Activated gamma-delta T cell treated with anti-CD3 and anti-CD28 coated beads, Interleukin-2, amount 50 U/mL, for 16 hours (primary cell): Measurements from ENCODE around the gene MAP3K2.
"Not testable (repeated sequence)": the region's sequence is repeated elsewhere in the genome, so short reads cannot be mapped to it uniquely, and the experiment has no call there.

ENCODE experiments used
- DNase-seq: peaks from one replicate; pipeline ENCODE4 v3.0.0-alpha.2; 2020; ENCODE audit warnings: low read depth

The MAP3K2 gene

DNA sequence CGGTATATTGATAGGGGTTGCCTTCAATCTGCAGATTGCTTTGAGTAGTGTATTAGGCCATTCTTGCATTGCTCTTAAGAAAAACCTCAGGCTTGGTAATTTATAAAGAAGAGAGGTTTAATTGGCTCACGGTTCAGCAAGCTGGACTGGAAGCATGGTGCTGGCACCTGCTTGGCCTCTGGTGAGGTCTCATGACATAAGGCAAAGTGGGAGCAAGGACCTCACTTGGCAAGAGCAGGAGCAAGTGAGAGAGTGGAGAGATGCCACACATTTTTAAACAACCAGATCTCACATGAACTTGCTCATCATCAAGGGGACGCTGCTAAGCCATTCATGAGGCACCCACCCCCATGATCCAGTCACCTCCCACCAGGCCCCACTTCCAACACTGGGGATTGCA, 4.9 kb downstream of the MAP3K2 start:
- no peak for DNase-seq

DNA sequence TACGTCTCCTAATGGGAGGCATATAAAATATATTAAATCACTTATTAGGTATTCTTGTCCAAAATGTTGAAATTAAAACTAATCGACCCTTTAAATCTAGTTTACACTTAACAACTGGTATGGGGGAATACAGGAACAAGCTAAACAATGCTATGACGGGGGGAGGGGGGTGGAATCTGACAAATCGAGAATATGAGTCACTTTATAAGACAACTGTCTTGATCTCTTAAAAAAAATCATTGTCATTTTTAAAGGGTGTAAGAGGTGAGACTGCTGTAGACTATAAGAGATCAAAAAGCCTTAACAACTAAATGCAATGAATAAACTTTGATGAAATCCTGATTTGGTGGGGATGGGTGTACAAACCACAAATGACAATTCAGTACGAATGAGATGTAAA, 6.0 kb downstream of the MAP3K2 start:
- no peak for DNase-seq

DNA sequence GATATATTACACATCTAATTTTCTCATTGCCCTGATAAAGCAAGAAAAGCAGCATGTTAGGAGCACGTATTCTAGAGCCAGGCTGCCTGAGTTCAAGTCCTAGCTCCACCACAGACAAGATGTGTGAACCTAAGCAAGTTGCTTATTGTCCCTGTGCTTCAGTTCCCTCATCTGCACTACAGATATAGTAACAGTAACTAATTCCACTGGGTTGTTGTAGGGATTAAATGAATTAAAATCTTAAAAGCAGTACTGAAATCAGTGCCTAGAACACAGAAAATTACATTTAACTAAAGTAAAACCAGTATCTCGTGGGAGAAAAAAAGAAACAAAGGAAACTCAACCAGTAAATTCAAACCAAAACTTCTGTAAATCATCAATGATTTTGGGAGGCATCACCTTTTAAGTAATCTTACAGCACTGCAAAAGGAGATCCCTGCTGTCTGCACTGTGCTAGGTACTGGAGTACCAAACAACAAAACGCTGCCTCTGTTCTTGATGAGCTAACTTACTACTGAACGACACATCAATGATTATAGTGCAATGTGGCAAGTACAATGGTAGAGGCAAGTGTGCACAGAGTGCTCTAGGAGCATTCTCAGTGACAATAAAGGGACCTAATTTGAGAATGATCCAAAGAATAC, 7.9 kb downstream of the MAP3K2 start:
- DNase-seq, result no peak

DNA sequence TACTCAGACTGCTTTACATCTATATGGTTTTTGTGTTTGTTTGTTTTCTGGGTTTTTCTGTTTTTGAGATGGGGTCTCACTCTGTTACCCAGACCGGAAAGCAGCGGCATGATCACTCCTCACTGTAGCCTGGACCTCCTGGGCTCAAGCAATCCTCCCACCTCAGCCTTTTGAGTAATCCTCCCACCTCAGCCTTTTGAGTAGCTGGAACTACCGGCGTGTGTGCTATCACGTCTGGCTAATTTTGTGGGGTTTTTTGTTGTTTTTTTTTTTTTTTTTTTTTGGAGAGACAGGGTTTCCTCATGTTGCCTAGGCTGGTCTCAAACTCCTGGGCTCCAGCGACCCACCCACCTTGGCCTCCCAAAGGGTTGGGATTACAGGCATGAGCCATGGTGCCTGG, 9.1 kb downstream of the MAP3K2 start:
- no peak for DNase-seq

DNA sequence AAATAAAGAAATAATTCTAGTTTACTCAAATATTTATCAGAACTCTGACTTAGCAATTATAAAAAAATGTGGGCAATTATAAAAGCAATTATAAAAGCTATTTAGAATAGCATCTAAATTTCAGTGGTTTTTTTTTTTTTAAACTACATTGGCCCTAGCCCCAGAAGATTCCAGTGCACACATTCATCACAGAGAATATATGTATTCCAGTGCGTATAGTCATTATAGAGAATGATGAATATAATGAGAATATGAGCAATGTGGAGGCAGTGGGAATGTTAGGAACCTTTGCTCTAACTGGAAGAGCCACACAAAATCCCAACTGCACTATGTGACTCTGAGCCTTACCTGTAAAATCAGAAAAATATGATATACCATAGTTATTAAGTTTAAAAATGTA, 10.5 kb downstream of the MAP3K2 start:
- DNase-seq, result no peak

DNA sequence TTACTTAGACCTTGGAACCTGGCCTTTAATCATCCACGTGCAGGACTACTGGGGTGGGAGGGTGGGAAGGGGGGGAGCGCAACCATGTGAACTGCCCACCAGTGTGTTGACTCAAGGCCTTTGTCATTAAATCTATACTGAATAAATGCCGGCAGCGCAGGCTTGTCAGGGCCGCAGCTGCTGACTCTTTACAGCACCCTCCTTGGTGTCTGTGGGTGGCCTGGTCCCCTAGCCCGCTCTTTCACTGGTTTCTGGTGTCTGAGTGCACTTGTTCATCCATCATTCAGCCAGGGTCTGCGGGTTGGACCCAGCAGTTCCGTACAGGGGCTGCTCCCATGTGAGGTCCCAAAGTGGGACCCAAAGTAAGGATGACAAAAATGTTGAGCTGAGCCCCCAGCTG, 11.5 kb downstream of the MAP3K2 start:
- DNase-seq, result no peak

DNA sequence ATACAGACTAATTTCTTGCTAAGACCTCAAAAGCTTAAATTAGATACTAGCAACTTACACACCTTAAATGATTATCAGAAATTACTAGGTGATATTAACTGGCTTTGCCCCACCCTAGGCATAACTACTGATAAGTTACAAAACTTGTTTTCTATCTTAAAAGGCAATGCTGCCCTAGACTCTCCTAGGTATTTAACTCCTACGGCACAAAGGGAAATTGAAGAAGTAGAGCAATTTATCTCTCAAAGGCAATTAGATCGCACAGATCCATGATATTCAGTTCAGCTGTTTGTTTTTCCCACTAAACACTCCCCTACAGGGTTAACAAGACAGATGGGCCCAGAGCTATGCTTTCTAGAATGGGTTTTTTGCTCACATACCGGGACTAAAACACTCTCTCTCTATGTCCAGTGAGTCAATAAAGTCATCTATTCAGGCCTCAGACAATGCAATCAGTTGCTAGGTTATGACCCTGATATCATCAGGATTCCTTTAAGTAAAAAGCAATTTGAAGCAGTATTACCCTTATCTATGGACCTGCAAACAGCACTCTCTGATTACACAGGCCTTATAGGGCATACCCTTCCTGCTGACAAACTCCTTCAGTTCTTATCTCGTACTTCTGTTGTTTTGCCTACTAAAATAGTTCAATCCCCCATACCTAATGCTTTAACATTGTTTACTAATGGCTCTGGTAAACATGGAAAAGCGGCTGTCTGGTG, 14.3 kb downstream of the MAP3K2 start:
- DNase-seq, result no peak

DNA sequence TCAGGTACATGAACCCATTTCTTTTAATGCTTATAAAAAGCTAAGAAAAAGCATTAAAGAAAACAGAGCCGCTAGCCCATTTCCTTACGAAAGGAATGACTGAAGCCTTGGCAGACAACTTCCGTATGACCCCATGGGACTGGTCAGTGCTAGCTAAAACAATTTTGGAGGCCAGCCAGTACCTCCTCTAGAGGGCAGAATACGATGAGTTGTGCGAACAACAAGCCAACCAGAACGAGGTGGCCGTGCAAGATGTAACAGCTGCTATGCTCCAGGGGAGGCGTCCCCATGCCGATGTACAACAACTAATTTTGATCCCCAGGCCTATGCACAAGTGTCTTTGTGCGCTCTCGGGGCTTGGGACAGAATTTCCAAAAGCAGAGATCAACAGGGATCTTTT, 16.7 kb downstream of the MAP3K2 start:
- DNase-seq, result no peak

DNA sequence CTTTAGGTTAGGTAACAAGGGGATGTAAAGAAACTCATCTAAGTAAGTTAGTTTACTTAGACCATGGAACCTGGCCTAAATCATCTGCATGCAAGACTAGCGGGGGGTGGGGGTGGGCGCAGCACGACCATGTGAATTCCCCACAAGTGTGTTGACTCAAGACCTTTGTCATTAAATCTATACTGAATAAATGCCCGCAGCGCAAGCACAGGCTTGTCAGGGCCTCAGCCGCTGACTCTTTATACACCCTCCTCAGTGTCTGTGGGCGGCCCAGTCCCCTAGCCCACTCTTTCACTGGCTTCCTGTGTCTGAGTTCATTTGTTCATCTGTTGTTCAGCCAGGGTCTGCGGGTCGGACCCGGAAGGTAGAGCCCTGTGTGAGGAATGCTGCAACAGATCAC, 17.8 kb downstream of the MAP3K2 start:
- no peak for DNase-seq

DNA sequence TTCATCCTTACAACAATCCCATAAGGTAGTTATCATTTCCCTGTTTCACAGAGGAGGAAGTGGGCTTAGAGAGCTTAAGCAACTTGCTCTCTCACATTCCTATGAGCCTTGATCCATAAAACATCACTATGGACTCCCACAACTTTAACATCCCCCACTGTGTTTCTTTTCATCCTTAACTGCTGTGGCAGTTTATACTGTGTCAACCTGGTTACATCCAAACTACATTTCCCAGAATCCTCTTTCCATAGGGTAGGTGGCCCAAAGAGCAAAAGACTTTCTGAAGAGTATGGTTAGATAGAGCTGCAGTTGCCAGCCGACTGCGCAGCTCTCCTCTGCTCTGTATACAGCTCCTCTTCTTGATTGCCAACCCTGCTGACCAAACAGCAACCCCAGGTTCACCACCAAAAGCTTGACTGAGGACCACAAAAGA, 22.5 kb downstream of the MAP3K2 start:
- no peak for DNase-seq

DNA sequence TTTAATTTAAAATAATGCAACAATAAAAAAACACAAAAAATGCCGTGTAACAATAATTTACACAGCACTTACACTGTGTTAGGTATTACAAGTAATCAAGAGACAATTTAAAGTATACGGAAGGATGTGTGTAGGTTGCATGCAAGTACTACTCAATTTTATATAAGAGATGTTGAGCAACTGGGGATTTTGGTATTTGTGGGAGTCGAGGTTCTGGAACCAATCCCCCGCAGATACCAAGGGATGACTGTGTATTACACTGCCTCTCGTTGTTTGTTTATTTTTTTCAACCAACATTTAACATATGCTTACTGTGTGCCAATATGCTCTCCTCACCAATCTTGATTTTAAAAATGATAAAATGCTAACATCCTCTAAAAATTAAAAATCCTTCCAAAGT, 24.8 kb downstream of the MAP3K2 start:
- no peak for DNase-seq

DNA sequence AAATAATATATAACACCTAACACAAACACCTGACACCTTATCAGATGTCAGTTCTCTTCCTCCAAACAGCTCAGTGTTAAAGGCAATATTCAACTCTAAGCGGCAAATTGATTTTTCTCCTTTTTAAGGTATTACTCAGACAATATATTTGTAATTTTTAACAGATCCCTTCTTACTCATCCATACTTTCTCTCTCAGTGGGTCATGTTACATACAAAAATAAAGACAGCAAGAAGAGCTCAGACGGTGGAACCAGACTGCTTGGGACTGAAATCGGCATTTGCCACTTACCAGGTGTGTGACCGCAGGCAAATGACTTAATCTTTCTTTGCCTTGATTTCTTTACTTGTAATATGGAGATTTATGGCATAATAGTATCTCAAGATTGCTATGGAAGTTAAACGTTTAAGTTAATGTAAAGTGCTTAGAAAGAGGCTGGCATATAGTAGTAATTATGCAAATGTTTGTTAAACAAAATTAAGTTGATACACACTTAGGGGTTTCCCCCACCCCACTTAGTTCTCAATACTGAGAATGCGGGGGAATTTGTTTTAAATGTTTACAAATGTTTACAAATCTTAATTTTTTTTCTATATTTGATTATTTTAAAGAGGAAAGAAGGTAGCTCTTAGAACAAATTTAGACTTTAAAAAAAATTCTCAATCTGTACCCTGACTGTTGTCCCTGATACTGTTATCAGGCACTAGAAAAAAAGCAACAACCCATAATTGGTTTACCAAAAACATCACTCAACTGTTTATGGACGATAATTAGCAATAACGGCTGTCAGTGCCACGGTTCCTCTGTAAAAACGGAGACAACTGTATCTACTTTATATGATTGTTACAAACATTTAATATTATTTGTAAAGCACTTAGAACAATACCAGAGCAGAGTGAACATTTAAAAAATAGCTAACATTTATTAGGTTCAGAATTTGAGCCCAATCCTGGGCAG, 25.6 kb downstream of the MAP3K2 start:
- DNase-seq, result no peak

DNA sequence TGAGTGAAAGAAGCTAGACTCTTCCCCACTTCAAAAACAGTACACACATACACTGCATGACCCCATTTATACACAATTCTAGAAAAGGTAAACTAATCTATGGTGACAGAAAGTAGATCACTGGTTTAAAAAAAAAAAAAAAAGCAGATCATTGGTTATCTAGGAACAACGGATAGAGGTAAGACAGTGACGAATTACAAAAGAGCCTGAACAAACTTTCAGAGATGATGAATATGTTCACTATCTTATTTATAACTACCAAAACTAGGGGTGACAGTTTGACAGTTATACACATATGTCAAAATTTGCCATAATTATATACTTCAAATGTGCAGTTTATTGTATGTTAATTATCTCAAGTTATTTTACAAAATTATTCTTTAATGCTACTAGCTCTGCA, 27.5 kb downstream of the MAP3K2 start:
- no peak for DNase-seq

DNA sequence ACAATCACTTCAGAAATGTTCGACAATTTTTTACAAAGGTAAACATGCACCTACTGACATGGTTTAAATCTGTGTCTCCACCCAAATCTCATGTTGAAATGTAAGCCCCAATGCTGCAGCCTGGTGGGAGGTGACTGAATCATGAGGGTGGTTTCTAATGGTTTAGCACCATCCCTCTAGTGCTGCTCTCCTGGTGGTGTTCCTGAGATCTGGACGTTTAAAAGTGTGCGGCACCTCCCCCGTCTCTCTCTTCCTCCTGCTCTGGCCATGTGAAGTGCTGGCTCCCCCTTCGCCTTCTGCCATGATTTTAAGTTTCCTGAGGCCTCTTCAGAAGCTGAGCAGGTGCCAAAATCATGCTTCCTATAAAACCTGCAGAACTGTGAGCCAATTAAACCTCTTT, 28.3 kb downstream of the MAP3K2 start:
- DNase-seq, result no peak

DNA sequence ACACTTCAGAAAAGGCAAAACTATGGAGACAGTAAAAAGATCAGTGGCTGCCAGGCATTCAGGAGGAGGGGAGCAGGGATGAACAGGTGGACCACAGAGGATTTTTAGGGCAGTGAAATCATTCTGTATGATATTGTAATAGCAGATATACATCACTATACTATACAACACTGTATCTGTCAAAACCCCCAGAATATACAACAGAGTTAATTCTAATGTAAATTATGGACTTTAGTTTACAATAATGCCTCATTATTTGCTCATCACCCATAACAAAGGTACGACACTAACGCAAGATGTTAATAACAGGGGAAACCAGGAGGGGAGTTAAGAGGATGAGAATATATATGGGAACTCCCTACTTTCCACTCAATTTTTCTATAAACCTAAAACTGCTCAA, 28.8 kb downstream of the MAP3K2 start:
- no peak for DNase-seq

DNA sequence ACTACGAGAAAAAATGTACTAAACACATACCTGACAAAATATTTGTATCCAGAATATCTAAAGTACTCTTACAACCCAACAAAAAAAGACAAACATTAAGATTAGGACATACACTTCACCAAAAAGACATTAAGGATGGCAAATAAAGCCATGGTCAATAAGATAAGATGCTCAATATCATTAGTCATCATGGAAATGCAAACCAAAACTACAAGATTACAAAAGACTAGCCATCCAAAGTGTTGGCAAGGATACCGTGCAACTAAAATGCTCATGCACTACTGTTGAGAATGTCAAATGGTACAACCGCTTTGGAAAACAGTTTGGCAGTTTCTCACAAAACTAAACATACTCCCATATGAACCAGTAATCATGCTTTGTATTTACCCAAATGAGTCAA, 29.7 kb downstream of the MAP3K2 start:
- DNase-seq, result no peak

DNA sequence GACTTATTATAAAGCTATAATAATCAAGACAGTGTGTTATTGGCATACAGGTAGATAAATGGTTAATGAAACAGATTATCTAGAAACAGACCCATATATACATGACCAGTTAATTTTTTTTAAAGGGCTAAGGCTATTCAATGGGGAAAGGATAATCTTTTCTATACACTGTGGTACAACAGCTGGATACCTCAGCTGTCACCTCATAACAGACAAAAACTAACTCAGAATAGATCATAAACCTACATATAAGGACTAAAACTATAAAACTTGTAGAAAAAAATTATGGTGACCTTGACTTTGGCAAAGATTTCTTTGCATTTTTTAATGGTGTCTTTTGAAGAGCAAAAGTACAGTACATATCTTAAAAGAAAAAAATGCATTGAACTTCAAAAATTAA, 30.2 kb downstream of the MAP3K2 start:
- no peak for DNase-seq

DNA sequence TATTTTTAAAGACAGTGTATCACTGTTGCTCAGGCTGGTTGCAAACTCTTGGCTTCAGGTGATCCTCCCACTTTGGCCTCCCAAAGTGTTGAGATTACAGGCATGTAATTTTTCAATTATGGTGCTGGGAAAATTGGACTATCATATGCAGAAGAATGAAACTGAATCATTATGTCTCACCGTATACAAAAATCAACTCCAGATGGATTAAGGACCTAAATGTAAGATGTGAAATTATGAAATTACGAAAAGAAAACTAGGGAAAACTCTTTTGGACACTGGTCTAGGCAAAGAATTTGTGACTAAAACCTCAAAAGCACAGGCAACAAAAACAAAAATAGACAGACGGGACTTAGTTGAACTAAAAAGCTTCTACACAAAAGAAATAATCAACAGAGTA, 31.2 kb downstream of the MAP3K2 start:
- no peak for DNase-seq

DNA sequence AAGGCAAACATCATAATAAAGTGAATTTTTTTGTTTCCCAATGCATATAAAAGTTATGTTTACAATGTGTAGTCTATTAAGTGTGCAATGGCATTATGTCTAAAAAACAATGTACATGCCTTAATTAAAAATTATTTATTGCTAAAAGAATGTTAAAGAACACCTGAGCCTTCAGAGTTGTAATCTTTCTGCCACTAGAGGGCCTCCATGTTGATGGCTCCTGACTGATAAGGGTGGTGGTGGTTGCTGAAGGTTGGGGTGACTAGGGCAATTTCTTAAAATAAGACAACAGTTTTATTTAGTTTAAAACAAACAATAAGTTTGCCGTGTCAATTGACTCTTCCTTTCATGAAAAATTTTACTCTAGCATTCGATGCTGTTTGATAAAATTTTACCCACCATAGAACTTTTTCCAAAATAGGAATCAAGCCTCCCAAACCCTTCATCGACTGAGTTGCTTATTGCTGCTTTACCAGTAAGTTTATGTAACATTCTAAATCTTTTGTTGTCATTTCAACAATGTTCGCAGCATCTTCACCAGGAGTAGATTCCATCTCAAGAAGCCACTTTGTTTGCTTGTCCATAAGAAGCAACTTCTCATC, 32.3 kb downstream of the MAP3K2 start:
- DNase-seq, result peak; percentile 10

DNA sequence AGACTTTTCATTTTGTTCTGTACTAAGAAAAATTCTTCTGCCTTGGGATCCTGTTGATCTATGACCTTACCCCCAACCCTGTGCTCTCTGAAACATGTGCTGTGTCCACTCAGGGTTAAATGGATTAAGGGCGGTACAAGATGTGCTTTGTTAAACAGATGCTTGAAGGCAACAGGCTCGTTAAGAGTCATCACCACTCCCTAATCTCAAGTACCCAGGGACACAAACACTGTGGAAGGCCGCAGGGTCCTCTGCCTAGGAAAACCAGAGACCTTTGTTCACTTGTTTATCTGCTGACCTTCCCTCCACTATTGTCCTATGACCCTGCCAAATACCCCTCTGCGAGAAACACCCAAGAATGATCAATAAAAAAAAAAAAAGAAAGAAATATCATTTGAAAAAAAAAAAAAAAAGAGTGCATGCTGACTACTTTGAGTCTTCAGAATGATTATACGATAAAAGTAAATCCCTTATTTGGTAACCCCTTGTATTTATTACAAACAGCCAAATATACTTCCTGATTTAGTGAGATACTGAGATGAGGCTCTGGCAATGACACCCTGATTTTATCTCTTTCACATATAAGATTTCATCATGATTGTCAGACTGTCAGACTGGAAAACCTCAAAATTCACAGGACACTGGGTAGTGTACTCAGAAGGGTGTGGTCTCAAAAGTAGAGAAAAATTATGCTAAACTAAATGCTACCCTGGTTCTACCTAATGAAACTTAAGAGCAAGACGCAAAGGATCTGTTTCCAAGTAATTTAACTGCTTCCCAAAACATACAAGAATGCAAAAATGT, 33.7 kb downstream of the MAP3K2 start:
- DNase-seq, result not testable (repeated sequence)

DNA sequence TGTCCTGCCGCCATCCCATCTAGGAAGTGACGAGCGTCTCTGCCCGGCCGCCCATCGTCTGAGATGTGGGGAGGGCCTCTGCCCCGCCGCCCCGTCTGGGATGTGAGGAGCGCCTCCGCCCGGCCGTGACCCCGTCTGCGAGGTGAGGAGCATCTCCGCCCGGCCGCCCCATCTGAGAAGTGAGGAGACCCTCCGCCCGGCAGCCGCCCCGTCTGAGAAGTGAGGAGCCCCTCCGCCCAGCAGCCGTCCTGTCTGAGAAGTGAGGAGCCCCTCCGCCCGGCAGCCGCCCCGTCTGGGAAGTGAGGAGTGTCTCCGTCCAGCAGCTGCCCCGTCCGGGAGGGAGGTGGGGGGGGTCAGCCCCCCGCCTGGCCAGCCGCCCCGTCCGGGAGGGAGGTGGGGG, 34.6 kb downstream of the MAP3K2 start:
- DNase-seq, result not testable (repeated sequence)

DNA sequence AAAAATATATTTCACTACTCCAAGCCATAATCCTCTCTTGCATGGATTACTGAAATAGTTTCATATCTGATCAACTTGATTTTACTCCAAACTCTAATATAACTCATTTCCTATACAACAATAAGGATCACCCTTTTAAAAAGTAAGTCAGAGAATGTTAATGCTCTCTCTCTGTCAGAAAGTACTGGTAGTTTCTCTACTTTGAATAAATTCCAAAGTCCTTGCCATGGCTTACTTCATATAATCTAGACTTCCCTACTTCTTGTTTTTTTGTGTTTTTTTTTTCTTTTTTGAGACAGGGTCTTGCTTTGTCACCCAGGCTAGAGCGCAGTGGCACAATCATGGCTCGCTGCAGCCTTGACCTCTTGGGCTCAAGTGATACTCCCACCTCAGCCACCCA, 36.2 kb downstream of the MAP3K2 start:
- DNase-seq, result no peak
